Glomerular visceral epithelial cell (primary cell): Measurements from ENCODE around the gene NUFIP1.
A peak's percentile ranks its signal among the peaks of the same experiment; 100 is the strongest.
"Not testable (repeated sequence)": the region's sequence is repeated elsewhere in the genome, so short reads cannot be mapped to it uniquely, and the experiment has no call there.

Experiments used
- DNase-seq: peaks from one replicate; pipeline ENCODE4 v3.0.0-alpha.2; 2016; ENCODE audit errors: extremely low spot score

Gene NUFIP1

GRCh38 chr13:44989071-44989889, at the start of gene NUFIP1, which contains the start of gene GPALPP1:
NUFIP1 (minus strand) TSS chr13:44989471; CDS start chr13:44989436, 35 bp downstream.
GPALPP1 (plus strand) TSS chr13:44989538; CDS start chr13:44989655, 117 bp downstream.
- peak; percentile 88 for DNase-seq

GRCh38 chr13:45036206-45036605, 46.9 kb upstream of the NUFIP1 start:
- no peak for DNase-seq

GRCh38 chr13:45034342-45034741, 45.1 kb upstream of the NUFIP1 start:
- no peak for DNase-seq

- DNase-seq = no peak
Observed at GRCh38 chr13:45024847-45025246, 35.6 kb upstream of the NUFIP1 start.

DNA sequence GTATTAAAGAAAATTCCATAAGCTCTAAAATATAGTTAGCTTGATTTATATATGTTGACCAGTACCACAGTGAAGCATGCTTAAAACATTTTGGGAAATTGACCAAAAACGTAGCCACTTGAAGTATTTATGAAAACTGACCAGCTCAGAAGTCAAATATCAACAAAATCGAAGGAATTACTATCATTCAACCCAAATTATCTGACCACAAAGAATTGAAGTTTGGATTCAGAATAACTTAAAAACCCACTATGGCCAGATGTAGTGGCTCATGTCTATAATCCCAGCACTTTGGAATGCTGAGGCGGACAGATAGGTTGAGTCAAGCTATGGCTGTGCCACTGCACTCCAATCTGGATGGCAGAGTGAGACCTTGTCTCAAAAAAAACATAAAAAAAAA, 32.0 kb upstream of the NUFIP1 start:
- DNase-seq = no peak

DNA sequence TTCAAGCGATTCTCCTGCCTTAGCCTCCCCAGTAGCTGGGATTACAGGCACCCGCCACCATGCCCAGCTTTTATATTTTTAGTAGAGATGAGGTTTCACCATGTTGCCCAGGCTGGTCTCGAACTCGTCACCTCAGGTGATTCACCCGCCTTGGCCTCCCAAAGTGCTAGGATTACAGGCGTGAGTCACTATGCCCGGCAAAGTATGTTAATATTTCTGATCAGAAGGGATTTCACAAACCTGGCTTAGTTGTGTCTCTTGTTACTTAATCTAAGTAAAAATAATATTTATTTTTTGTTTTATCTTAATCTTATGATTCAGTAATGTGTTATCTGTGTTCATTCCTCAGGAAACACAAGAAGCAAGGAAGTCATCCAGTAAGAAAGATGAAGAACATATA, 30.7 kb upstream of the NUFIP1 start:
- DNase-seq = not testable (repeated sequence)

GRCh38 chr13:45016792-45017425, 27.6 kb upstream of the NUFIP1 start:
- no peak for DNase-seq

GRCh38 chr13:45015300-45015699, 26.0 kb upstream of the NUFIP1 start:
- peak; percentile 8 for DNase-seq

- no peak for DNase-seq
Observed at GRCh38 chr13:45011198-45011597, 21.9 kb upstream of the NUFIP1 start.

DNA sequence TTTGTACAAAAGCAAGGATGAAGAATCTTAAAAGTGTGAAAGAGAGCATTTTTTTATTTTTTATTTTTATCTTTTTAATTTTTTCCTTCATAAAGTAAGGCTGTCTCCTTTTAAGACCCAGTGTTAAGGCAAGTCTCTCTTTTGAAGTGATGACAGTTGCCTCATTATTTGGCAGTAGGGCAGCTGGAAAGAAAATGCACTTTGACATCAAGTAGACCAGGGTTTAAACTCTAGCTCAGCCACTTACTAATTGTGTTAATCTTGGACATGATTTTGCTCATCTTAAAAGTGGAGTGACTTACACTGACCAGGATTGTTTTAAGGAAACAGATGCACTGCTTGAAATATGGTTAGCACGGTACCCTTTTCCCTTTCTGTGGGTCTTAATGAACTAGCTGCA, 18.6 kb upstream of the NUFIP1 start:
- no peak for DNase-seq

GRCh38 chr13:45007225-45007624, 18.0 kb upstream of the NUFIP1 start:
- no peak for DNase-seq

GRCh38 chr13:45004096-45004495, 14.8 kb upstream of the NUFIP1 start:
- no peak for DNase-seq

GRCh38 chr13:45003417-45003816, 14.1 kb upstream of the NUFIP1 start:
- DNase-seq = no peak

DNA sequence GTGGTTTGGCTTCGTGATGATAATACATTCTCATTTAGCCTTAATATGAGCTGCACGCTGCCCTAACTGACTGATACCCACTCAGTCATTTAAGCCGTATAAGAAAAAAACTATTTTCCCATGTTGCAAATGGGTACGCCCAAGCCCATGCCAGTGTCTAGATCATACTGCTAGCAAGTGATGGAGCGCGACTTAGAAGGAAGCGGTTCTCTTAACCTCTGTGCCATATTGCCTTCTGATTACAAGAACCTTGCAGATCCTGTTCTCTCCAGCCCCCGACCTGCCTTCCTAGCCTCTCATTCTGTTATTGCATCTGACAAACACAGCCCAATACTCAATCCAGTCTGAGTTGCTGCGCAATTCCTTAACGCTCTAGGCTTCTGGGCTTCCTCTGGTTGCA, 670 bp upstream of the NUFIP1 start:
- DNase-seq = no peak

DNA sequence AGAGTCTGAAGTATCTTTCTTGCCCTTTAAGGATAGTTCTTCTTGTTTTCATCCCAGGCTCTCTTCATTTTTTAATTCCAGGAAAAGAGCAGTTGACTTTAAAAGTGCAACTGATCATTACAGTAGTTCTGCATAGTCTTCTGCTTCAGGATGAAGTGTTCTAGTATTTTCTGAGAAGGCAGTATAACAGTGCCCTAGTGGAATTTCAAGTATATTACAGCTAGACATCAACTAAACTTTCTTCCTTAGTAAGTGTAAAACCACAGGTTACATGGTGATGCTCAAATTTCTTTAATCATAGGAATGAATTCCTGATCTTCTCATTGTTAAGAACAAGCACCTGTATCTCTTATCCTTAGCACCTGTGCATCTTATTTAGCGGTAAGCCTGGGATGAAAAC, 10.9 kb downstream of the NUFIP1 start:
- no peak for DNase-seq

GRCh38 chr13:44976949-44977583, 12.2 kb downstream of the NUFIP1 start:
- DNase-seq = no peak

DNA sequence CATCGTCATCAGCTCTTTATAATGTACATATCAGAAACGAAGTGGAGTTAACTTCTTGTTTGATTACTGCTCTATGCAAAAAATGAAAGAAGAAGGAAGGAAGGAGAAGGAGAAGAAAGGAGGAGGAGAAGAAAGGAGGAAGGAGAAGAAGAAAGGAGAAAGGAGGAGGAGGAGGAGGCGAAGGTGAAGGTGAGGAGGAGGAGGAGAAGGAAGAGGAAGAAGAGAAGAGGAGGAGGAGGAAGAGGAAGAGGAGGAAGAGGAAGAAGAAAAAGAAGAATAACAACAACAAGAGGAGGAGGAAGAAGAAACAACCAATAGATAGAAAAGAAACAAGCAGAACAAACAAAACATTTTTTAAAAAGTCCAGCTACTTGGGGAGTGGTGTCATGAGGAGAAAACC, 13.1 kb downstream of the NUFIP1 start:
- DNase-seq = no peak

GRCh38 chr13:44974056-44974793, 15.0 kb downstream of the NUFIP1 start:
- DNase-seq = peak; percentile 58

GRCh38 chr13:44972956-44973581, 16.2 kb downstream of the NUFIP1 start:
- DNase-seq = peak; percentile 31

DNA sequence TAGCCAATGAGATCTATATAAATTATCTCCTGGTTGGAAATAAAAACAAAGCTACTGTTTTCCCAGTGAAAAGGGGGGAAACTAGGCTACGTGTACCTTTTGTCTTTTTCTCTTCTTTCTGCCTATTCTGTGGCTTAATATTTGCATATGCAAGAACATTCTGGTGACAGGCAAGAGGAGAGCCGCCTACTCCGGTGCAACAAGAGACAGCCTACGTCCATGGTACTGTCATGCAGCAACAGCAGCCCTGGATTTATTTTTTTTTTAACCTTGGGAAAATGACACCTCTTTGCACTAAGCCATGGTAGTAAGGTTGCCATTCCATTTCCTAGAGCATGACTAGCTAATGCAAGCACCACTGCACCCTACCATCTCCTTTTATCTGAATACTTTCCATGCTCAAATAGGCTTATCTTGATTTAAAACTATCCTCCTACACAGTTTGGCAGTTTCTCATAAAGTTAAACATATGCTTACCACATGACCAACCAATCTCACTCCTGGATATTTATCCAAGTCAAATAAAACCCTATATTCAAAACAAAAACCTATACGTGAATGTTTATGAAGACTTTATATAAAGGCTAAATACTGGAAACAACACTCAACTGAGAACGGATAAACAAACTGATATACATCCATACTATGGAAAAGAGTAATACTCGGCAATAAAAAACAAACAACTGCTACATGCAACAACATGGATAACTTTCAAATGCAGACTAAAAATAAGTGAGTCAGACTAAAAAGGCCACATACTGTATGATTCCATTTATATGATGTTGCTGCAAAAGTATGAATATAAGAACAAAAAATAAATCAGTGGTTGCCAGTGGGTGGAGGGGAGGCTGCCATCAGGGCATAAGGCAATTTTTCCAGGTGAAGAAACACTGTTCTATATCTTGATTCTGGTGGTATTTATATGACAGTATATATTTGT, 17.3 kb downstream of the NUFIP1 start:
- DNase-seq = no peak
